GDM1 (cell line): ENCODE results near the gene DDX31.
"Not testable (repeated sequence)": the region's sequence is repeated elsewhere in the genome, so short reads cannot be mapped to it uniquely, and the experiment has no call there.

Experiments used
- DNase-seq: peaks from one replicate; lab custom pipeline; 2025; lab: John Stamatoyannopoulos, UW

DDX31 gene

GRCh38 chr9:132669698-132670456 lies at the start of gene DDX31:
DDX31 (minus strand) TSS chr9:132669983; CDS start chr9:132669934, 49 bp downstream.
- DNase-seq: peak; percentile 82

- not testable (repeated sequence) for DNase-seq
These were observed 48.7 kb upstream of the DDX31 start for GRCh38 chr9:132718381-132718928.

- DNase-seq: no peak
These were observed 47.7 kb upstream of the DDX31 start for GRCh38 chr9:132717326-132717945.

- no peak for DNase-seq
These were observed 46.2 kb upstream of the DDX31 start for GRCh38 chr9:132716007-132716406.

- DNase-seq: no peak
These were observed 43.0 kb upstream of the DDX31 start for GRCh38 chr9:132712753-132713152.

GRCh38 chr9:132711846-132712245 lies 42.1 kb upstream of the DDX31 start:
- DNase-seq: no peak

DNA sequence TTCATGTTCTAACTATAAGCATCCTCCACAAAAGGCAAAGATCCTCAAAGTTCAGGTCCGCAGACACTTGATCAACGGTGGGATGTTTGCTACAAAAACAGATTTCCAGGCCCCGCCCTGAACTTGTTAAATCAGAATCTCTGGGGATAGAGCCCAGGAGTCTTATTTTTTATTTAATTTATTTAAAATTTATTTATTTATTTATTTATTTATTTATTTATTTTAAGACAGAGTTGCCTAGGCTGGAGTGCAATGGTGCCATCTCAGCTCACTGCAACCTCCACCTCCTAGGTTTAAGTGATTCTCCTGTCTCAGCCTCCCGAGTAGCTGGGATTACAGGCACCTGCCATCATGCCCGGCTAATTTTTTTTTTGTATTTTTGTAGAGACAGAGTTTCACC lies 41.4 kb upstream of the DDX31 start:
- DNase-seq: not testable (repeated sequence)

GRCh38 chr9:132710333-132710732 lies 40.5 kb upstream of the DDX31 start:
- no peak for DNase-seq

- DNase-seq: no peak
These were observed 39.1 kb upstream of the DDX31 start for GRCh38 chr9:132708769-132709430.

DNA sequence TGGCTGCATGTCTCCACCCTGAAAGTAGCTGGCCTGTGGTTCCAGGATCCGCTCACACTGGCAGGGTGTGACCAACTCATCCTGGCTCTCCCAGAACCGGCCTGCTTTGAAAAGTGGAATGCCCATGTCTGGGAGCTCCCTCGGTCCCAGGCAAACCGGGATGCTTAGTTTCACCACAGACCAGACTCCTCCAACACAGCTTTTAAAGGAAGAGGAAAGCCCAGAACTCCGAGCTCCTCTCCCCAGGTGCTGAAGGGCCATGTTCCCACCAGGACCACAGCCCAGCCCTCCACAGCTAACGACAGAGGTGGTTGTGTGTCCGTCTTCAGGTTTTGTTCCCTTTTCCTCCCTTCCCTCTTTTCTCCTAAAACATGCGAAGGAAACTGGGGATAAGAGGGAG lies 38.5 kb upstream of the DDX31 start:
- no peak for DNase-seq

- DNase-seq: no peak
These were observed 33.6 kb upstream of the DDX31 start for GRCh38 chr9:132703336-132703735.

GRCh38 chr9:132702254-132702653 lies 32.5 kb upstream of the DDX31 start:
- no peak for DNase-seq

DNA sequence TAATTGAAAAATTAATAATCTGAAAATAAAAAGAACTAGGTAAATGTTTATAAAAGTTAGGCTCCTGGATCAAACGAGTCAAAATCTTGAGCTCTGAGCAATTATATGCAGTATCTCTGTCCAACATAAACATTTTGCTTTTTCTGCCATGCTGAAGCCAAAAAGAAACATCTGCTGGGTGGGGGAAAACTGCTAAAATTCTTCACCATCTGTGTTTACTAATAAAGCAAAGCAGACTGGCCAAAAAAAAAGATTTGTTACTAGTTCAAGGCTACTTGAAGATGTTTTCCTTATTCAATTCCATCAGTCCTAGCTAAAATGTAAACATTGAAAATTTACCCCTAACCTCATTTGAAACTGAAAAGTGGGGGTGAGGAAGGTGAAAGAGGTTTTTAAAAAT lies 30.2 kb upstream of the DDX31 start:
- no peak for DNase-seq

DNA sequence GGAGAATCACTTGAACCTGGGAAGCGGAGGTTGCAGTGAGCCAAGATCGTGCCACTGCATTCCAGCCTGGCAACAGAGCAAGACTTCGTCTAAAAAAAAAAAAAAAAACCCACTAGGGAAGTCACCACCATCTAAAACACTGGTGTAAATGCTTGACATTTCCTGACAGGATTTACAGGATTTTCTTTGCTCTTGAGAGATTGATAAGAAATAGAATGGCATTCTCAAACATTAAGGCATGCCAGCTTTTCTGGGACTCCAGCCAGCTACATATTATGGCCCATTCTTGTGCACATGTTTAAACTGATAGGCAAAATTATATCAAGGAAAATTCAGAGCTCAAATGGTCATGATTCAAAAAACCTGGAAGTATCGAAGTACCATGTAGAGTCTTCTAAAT lies 29.2 kb upstream of the DDX31 start:
- no peak for DNase-seq

DNA sequence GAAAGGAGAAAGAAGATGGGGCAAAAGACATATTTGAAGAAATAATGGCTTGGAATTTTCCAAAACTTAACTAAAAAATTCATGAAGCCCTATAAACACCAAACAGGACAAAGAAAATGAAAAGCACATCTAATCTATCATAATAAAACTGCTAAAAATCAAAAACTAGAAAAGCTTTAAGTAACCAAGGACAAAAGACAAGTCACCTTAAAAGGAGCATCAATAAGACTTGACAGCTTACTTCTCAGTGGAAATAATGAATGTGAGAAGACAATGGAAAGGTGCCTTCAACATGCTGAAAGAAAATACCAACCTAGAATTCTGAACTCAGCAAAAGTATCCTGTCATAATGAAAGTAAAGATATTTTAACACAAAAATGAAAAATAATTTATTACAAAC lies 27.4 kb upstream of the DDX31 start:
- no peak for DNase-seq

- peak; percentile 62 for DNase-seq
These were observed 24.4 kb upstream of the DDX31 start for GRCh38 chr9:132694144-132694543.

GRCh38 chr9:132690696-132691095 lies 20.9 kb upstream of the DDX31 start:
- DNase-seq: no peak

GRCh38 chr9:132683873-132684272 lies 14.1 kb upstream of the DDX31 start:
- DNase-seq: no peak

DNA sequence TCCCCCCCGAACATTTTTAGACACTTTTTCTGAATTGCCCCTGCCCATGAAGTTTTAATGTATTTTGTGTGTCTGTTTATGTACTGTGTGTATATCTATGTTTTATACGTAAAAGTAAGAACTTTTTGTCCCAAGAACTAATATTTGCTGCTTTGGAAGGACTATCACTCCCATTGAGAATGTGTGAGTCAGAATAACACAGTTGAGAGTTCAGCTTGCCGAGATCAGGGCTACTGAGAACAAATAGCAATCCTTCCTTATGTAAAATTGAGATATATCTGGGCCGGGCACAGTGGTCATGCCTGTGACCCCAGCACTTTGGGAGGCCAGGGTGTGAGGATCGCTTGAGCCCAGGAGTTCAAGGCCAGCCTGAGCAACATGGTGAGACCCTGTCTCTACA lies 11.8 kb upstream of the DDX31 start:
- DNase-seq: no peak

- no peak for DNase-seq
These were observed 10.3 kb upstream of the DDX31 start for GRCh38 chr9:132679946-132680625.

DNA sequence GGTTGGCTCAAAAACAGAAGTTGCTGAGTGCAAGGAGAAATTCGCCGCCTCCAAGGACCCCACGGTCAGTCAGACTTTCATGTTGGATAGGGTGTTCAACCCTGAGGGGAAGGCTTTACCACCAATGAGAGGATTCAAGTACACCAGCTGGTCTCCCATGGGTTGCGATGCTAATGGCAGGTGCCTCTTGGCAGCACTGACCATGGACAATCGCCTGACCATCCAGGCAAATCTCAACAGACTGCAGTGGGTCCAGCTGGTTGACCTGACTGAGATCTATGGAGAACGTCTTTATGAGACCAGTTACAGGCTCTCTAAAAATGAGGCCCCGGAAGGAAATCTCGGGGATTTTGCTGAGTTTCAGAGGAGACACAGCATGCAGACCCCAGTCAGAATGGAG lies 8.2 kb upstream of the DDX31 start:
- DNase-seq: no peak

DNA sequence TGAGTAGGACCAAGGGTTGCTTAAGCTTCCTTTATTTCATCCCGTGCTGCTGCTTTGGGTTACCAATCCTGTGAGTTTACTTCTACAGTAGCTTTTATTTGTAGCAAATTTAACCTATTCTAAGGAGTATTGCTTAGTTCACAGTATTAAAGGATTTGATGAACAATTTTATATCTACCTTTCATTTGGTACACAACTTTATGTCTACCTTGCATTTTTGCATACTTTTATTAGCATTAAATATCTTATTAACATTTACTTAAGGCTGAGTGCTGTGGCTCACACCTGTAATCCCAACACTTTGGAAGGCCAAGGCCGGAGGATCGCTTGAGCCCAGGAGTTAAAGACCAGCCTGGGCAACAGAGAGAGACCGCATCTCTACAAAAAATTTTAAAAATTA lies 4.7 kb upstream of the DDX31 start:
- DNase-seq: no peak
